ENCODE data around the gene IQCH.
"Not testable (repeated sequence)": the region's sequence is repeated elsewhere in the genome, so short reads cannot be mapped to it uniquely, and the experiment has no call there.

DNA sequence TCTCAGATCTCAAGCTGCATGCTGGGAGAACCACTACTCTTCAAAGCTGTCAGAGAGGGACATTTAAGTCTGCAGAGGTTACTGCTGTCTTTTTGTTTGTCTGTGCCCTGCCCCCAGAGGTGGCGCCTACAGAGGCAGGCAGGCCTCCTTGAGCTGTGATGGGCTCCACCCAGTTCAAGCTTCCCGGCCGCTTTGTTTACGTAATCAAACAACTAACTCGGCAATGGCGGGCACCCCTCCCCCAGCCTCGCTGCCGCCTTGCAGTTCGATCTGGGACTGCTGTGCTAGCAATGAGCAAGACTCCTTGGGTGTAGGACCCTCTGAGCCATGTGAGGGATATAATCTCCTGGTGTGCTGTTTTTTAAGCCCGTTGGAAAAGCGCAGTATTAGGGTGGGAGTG, 199.1 kb downstream of the IQCH start:
- not testable (repeated sequence) for TF ChIP-seq CTCF (IDR thresholded peaks at IDR 0.05); ZFP36 (IDR thresholded peaks at IDR 0.05; ENCODE audit: borderline replicate concordance, partially characterized antibody); USF2 (IDR thresholded peaks at IDR 0.05); RARB (CRISPR knock-in tag; IDR thresholded peaks at IDR 0.05); BHLHE40 (IDR thresholded peaks at IDR 0.05; ENCODE audit: low read depth, low read length); POLR2A (IDR thresholded peaks at IDR 0.05; ENCODE audit: low read length)
- TF ChIP-seq, protein P1, sequence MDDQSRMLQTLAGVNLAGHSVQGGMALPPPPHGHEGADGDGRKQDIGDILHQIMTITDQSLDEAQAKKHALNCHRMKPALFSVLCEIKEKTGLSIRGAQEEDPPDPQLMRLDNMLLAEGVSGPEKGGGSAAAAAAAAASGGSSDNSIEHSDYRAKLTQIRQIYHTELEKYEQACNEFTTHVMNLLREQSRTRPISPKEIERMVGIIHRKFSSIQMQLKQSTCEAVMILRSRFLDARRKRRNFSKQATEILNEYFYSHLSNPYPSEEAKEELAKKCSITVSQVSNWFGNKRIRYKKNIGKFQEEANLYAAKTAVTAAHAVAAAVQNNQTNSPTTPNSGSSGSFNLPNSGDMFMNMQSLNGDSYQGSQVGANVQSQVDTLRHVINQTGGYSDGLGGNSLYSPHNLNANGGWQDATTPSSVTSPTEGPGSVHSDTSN (IDR thresholded peaks at IDR 0.05), result not testable (repeated sequence)

Data from A549 (cell line).